MM.1S (cell line): ENCODE data around the gene PLK5.
"Not testable (repeated sequence)": the region's sequence is repeated elsewhere in the genome, so short reads cannot be mapped to it uniquely, and the experiment has no call there.

Source experiments
- DNase-seq: peaks from one replicate; pipeline ENCODE4 v3.0.0-alpha.2; 2015
- H2AFZ ChIP-seq: fragments of 300-600 bp; sonication (generic); 2 replicates; pipeline ENCODE4 v1.6.0; 2016; ENCODE audit warnings: antibody characterized with exemption, low read length
- H3F3A ChIP-seq: fragments of 300-600 bp; sonication (generic); 2 replicates; pipeline ENCODE4 v1.6.1; 2016; ENCODE audit warnings: mild to moderate bottlenecking, antibody characterized with exemption, low read length, moderate library complexity, mixed read lengths; ENCODE audit not compliant: insufficient read depth
- H3K27ac ChIP-seq: fragments of 300-600 bp; sonication (generic); 2 replicates; pipeline ENCODE4 v1.5.1; 2016; ENCODE audit warnings: mild to moderate bottlenecking, low read length
- H3K27me3 ChIP-seq: fragments of 300-600 bp; sonication (generic); replicated peaks from 2 replicates; pipeline ENCODE4 v1.6.0; 2016; ENCODE audit warnings: low read length; ENCODE audit not compliant: insufficient read depth
- H3K36me3 ChIP-seq: fragments of 300-600 bp; sonication (generic); replicated peaks from 2 replicates; pipeline ENCODE4 v1.6.1; 2016; ENCODE audit warnings: mild to moderate bottlenecking, low read length, mixed read lengths; ENCODE audit not compliant: insufficient read depth
- H3K4me1 ChIP-seq: fragments of 300-600 bp; sonication (generic); 2 replicates; pipeline ENCODE4 v1.6.1; 2016; ENCODE audit warnings: low read length, mixed read lengths
- H3K4me2 ChIP-seq: fragments of 300-600 bp; sonication (generic); 2 replicates; pipeline ENCODE4 v1.6.0; 2016; ENCODE audit warnings: low read depth, low read length
- H3K4me3 ChIP-seq: fragments of 300-600 bp; sonication (generic); 2 replicates; pipeline ENCODE4 v1.5.1; 2016; ENCODE audit warnings: low read length, mixed read lengths
- H3K79me2 ChIP-seq: fragments of 300-600 bp; sonication (generic); 2 replicates; pipeline ENCODE4 v1.6.1; 2016; ENCODE audit warnings: mixed run types, low read length, mixed read lengths
- H3K9ac ChIP-seq: fragments of 300-600 bp; sonication (generic); 2 replicates; pipeline ENCODE4 v1.6.1; 2016; ENCODE audit warnings: low read length, mixed read lengths
- H3K9me2 ChIP-seq: fragments of 300-600 bp; sonication (generic); replicated peaks from 2 replicates; pipeline ENCODE4 v1.6.1; 2016; ENCODE audit warnings: mild to moderate bottlenecking, low read length, mixed read lengths; ENCODE audit not compliant: insufficient read depth
- H3K9me3 ChIP-seq: fragments of 300-600 bp; sonication (generic); replicated peaks from 2 replicates; pipeline ENCODE4 v1.6.1; 2016; ENCODE audit warnings: mild to moderate bottlenecking, low read length, mixed read lengths; ENCODE audit not compliant: insufficient read depth
- H4K20me1 ChIP-seq: fragments of 300-600 bp; sonication (generic); 2 replicates; pipeline ENCODE4 v1.6.1; 2016; ENCODE audit warnings: mild to moderate bottlenecking, low read length, moderate library complexity, mixed read lengths; ENCODE audit not compliant: insufficient read depth
- EZH2 ChIP-seq: fragments of 300-600 bp; sonication (generic); optimal IDR thresholded peaks from 2 replicates; pipeline ENCODE3; 2017; ENCODE audit warnings: low read depth, mild to moderate bottlenecking, antibody characterized with exemption, low read length, mixed read lengths
- EZH2phosphoT487 ChIP-seq: fragments of 300-600 bp; sonication (generic); IDR thresholded peaks from 2 replicates; pipeline ENCODE4 v1.6.1; 2018; ENCODE audit warnings: antibody characterized with exemption, low read length
- TF ChIP-seq, protein P1 (sequence below): fragments of 300-600 bp; sonication (generic); IDR thresholded peaks from 2 replicates; pipeline ENCODE4 v1.5.1; 2016; ENCODE audit warnings: antibody characterized with exemption, low read length, mixed read lengths

The PLK5 gene

DNA sequence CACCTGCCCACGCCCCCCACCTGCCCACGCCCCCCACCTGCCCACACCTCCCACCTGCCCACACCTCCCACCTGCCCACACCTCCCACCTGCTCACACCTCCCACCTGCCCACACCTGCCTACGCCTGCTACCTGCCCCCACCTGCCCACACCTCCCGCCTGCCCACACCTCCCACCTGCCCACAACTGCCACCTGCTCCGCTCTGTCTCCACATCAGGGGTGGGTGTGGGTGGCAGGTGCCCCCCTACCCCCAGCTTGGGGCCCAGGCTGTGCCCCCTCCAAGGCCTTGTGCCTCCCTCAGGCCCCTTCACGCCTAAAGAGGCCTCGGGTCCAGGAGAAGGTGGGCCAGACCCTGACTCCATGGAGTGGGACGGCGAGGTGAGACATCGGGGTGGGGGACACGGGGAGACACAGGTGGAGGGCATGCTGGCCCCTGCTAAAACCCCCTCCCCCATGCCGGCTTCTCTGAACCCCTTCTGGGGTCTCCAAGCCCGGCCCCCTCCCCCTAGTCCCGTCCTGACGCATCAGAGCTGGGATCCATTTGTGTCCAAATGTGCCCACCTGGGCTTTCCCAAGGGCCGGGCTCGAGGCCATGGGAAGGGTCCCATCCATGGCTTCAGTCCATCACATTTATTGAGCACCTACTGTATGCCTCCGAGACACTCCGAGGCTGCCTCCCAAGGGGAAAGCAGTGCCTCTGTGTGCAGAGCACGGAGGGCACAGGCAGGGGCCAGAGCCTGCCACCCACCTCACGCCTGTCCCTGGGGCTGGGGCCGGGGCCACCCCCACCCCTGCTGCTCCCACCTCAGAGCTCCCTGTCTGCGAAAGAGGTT, 4.9 kb downstream of the PLK5 start:
- Histone ChIP-seq H3K9me2 (no peaks in the 10 kb centered on the region), H3K9me3 (no peaks in the 10 kb centered on the region), H2AFZ (no peak overlapping the region), H3K4me2 (no peak overlapping the region), H3K27me3 (peaks cover 89% of the 10 kb centered on the region), H3K27ac (no peak overlapping the region), H3K4me1 (no peaks in the 10 kb centered on the region), H3K36me3 (no peaks in the 10 kb centered on the region), H3K9ac (no peak overlapping the region), H3K4me3 (no peak overlapping the region), H4K20me1 (no peaks in the 10 kb centered on the region), H3F3A (no peaks in the 10 kb centered on the region), H3K79me2 (no peaks in the 10 kb centered on the region)
- no peak for TF ChIP-seq EZH2phosphoT487
- TF ChIP-seq EZH2, result no peak
- TF ChIP-seq, protein P1, sequence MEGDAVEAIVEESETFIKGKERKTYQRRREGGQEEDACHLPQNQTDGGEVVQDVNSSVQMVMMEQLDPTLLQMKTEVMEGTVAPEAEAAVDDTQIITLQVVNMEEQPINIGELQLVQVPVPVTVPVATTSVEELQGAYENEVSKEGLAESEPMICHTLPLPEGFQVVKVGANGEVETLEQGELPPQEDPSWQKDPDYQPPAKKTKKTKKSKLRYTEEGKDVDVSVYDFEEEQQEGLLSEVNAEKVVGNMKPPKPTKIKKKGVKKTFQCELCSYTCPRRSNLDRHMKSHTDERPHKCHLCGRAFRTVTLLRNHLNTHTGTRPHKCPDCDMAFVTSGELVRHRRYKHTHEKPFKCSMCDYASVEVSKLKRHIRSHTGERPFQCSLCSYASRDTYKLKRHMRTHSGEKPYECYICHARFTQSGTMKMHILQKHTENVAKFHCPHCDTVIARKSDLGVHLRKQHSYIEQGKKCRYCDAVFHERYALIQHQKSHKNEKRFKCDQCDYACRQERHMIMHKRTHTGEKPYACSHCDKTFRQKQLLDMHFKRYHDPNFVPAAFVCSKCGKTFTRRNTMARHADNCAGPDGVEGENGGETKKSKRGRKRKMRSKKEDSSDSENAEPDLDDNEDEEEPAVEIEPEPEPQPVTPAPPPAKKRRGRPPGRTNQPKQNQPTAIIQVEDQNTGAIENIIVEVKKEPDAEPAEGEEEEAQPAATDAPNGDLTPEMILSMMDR, result no peak
- DNase-seq, result no peak

- H4K20me1 ChIP-seq, result no peaks in the 10 kb centered on the region
- H3K36me3 ChIP-seq, result no peaks in the 10 kb centered on the region
- no peaks in the 10 kb centered on the region for H3K4me1 ChIP-seq
- peaks cover 91% of the 10 kb centered on the region for H3K27me3 ChIP-seq
- H3K27ac ChIP-seq, result no peak overlapping the region
- H3K79me2 ChIP-seq, result no peaks in the 10 kb centered on the region
- TF ChIP-seq EZH2phosphoT487, result 0 out of 2 replicates have a peak, but pooled peaks have one; percentile 30
- TF ChIP-seq, protein P1, result no peak
- TF ChIP-seq EZH2, result no peak
- no peak for DNase-seq
- H3F3A ChIP-seq, result no peaks in the 10 kb centered on the region
- H3K4me2 ChIP-seq, result no peak overlapping the region
- H3K9me3 ChIP-seq, result no peaks in the 10 kb centered on the region
- no peak overlapping the region for H3K4me3 ChIP-seq
- no peak overlapping the region for H3K9ac ChIP-seq
- H3K9me2 ChIP-seq, result no peaks in the 10 kb centered on the region
- no peak overlapping the region for H2AFZ ChIP-seq
Measured at GRCh38 chr19:1529430-1529816, 5.5 kb downstream of the PLK5 start.

DNA sequence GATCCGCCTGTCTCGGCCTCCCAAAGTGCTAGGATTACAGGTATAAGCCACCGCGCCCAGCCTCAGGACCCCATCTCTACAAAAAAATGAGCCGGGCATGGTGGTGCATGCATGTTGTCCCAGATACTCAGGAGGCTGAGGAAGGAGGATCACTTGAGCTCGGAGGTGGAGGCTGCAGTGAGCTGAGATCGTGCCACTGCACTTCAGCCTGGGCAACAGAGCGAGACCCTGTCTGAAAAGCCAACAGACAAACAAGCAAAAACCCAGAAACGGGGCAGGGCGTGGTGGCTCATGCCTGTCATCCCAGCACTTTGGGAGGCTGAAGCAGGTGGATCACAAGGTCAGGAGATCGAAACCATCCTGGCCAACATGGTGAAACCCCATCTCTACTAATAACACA, 7.0 kb downstream of the PLK5 start:
- not testable (repeated sequence) for H3K9me3 ChIP-seq, DNase-seq, H3K9me2 ChIP-seq, H3F3A ChIP-seq, H3K4me3 ChIP-seq, H3K9ac ChIP-seq, H3K4me1 ChIP-seq, H3K27ac ChIP-seq, H3K79me2 ChIP-seq, H4K20me1 ChIP-seq, H2AFZ ChIP-seq, H3K36me3 ChIP-seq, H3K4me2 ChIP-seq
- H3K27me3 ChIP-seq, result peaks cover 90% of the 10 kb centered on the region

DNA sequence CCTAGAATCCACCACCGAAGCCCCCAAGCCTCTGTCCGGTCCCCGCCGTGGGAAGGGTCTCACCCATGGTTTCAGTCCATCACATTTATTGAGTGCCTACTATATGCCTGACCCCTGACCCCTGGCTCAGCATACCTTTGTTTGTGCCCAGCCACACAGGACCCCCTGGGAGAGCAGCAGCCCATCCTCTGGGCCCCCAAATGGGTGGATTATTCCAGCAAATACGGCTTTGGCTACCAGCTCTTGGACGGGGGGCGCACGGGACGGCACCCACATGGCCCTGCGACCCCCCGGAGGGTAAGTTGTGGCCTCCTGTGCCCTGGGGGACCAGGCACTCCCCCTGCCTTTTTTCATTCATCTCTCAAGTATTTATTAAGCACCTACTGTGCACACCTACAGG, 7.7 kb downstream of the PLK5 start:
- no peaks in the 10 kb centered on the region for H3K4me1 ChIP-seq
- no peaks in the 10 kb centered on the region for H3F3A ChIP-seq
- H3K9ac ChIP-seq, result no peak overlapping the region
- H3K4me2 ChIP-seq, result no peak overlapping the region
- no peaks in the 10 kb centered on the region for H3K9me2 ChIP-seq
- H3K79me2 ChIP-seq, result no peaks in the 10 kb centered on the region
- no peaks in the 10 kb centered on the region for H3K36me3 ChIP-seq
- H3K9me3 ChIP-seq, result no peaks in the 10 kb centered on the region
- no peak overlapping the region for H2AFZ ChIP-seq
- H3K4me3 ChIP-seq, result no peak overlapping the region
- no peak for DNase-seq
- no peak overlapping the region for H3K27ac ChIP-seq
- H4K20me1 ChIP-seq, result no peaks in the 10 kb centered on the region
- H3K27me3 ChIP-seq, result peaks cover 90% of the 10 kb centered on the region
- TF ChIP-seq, protein P1, result no peak
- TF ChIP-seq EZH2phosphoT487 (no peak), EZH2 (no peak)
